ENCODE data around the gene AK5. TPM values are rescaled to one million over a fixed set of nuclear protein-coding genes. Genes with fewer than 3 reads are reported as not detected.

The AK5 gene
- total and polyA plus RNA-seq, 7 experiments from 2014 or later: 1.7 to 82.1 (median 56.5) TPM

DNA sequence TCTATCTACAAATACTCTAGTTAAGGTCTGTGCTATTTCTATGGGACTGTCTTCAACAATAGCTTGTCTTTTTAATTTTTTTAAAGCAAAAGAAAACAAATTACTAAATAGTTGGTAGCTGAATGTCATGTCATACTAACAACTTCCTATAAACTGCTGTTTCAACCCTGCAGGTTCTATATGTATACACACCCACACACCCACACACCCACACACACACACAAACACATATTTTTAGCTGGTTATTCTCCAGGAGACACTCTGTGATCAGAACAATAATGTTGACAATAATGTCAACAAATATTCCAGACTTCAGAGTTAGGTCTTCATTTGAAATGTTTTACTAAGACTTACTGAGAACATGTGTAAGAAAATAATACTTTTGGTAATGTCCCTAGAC is 66.7 kb downstream of the AK5 start:
- Mint-ChIP-seq H3K36me3 (peaks cover 0 to 61% (median 51%) of the 10 kb centered on the region in 5 donors), H3K4me3 (no peak overlapping the region)

DNA sequence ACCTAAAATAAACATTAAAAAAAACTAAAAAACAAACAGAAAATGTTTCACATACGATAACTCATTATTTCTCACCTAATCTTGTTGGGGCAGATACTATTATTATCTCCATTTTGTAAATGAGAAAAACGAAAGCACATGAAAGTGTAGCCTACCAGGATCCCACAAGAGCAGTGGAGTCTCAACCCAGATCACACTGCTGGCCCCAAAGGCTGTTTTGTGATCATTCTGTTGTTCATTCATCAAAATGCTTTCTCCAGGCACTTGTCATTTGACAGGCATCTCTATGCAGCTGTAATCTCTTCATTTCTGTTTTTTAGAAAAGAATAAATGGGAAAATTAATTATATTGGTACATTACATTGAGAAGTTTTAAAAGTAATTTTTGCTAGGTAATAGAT is 67.5 kb downstream of the AK5 start:
- H3K4me1 Mint-ChIP-seq: peaks cover 8 to 58% (median 30%) of the 10 kb centered on the region in 7 donors
- DNase-seq (no peak), ATAC-seq (no peak)
- peak overlapping the region in 1 of 9 donors; percentile 6 for H3K27ac Mint-ChIP-seq
- H3K9me3 ChIP-seq (ENCODE audit: control insufficient read depth in 2 of 3, low read length in 3 of 3): no peaks in the 10 kb centered on the region
- POLR2A ChIA-PET: no interaction called here
- H3K27me3 Mint-ChIP-seq: no peaks in the 10 kb centered on the region
- no peaks in the 10 kb centered on the region for H3K36me3 ChIP-seq (ENCODE audit: control insufficient read depth in 2 of 3, insufficient read depth in 3 of 3, low read length in 3 of 3)
- no peaks in the 10 kb centered on the region for H3K27me3 ChIP-seq (ENCODE audit: control insufficient read depth in 2 of 2, insufficient read depth in 2 of 2, low read length in 2 of 2)
- no peak overlapping the region for H3K4me3 Mint-ChIP-seq
- H3K9me3 Mint-ChIP-seq: peaks cover 0 to 7% (median 0%) of the 10 kb centered on the region in 11 donors
- H3K4me3 ChIP-seq (ENCODE audit: low read length): no peak overlapping the region
- peaks cover 0 to 4% of the 10 kb centered on the region in 2 donors for H3K4me1 ChIP-seq (ENCODE audit: control insufficient read depth in 2 of 2, insufficient read depth in 2 of 2, low read length in 2 of 2)
- intact Hi-C loops (cut with micrococcal nuclease): no loop called here
- peaks cover 0 to 65% (median 51%) of the 10 kb centered on the region in 5 donors for H3K36me3 Mint-ChIP-seq
- H3K27ac ChIP-seq (ENCODE audit: low read depth, low read length): no peak overlapping the region
- CTCF ChIA-PET: no interaction called here

More for the DNA sequence above, 66.7 kb downstream of the AK5 start:
- ChIA-PET POLR2A (interaction anchor here (1.2 kb wide), 1 partner anchor 8 kb away, joined by 3 read pairs; no protein-coding TSS in a partner anchor), CTCF (interaction anchor here (0.9 kb wide), 1 partner anchor 36 kb away, joined by 3 read pairs; no protein-coding TSS in a partner anchor)
- Histone ChIP-seq H3K4me1 (ENCODE audit: control insufficient read depth in 2 of 2, insufficient read depth in 2 of 2, low read length in 2 of 2) (peaks cover 0 to 4% of the 10 kb centered on the region in 2 donors), H3K9me3 (ENCODE audit: control insufficient read depth in 2 of 3, low read length in 3 of 3) (no peaks in the 10 kb centered on the region), H3K27me3 (ENCODE audit: control insufficient read depth in 2 of 2, insufficient read depth in 2 of 2, low read length in 2 of 2) (no peaks in the 10 kb centered on the region), H3K36me3 (ENCODE audit: control insufficient read depth in 2 of 3, insufficient read depth in 3 of 3, low read length in 3 of 3) (no peaks in the 10 kb centered on the region), H3K27ac (ENCODE audit: low read depth, low read length) (no peak overlapping the region), H3K4me3 (ENCODE audit: low read length) (no peak overlapping the region)
- ATAC-seq (no peak), DNase-seq (no peak)
- Mint-ChIP-seq H3K27me3 (no peaks in the 10 kb centered on the region), H3K4me1 (peaks cover 7 to 57% (median 30%) of the 10 kb centered on the region in 7 donors), H3K27ac (no peak overlapping the region), H3K9me3 (peaks cover 0 to 7% (median 0%) of the 10 kb centered on the region in 11 donors)
- intact Hi-C loops (cut with micrococcal nuclease): no loop called here

DNA sequence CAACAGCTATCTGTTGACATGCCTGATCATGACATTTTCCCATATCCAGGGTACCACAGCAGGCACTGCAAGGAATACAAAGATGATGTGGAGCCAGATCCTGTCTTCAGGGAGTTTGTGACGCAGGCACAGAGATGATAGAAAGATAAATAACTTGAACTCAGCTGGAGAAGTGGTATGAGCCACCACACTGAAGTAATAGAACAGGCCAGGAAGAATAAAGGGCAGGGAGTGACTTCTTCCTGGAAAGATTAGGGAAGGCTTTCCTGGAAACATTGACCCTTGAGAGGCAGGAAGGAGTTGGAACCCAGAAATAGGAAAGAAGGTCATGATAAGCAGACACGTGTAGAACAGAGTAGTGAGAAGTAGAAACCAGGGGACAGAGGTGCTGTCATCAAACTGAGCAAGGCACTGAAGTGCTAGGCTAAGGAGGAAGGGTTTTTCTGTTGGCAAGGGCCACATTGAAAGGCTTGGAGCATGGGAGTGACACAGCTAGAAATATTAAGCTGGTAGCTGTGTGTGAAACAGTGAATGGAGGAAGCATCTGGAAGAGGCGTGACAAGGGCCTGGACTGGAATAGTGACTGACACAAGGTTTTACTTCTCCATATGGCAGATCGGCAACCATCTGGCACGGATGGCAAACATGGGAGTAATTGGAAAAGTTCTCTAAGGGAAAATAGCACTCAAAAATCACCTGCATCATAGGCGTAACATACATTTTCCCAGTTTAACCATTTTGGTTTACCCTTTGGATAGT is 68.4 kb downstream of the AK5 start:
- intact Hi-C loops (cut with micrococcal nuclease): no loop called here
- Mint-ChIP-seq H3K27ac (peak overlapping the region in 4 of 9 donors; percentile 2 to 64 (median 13)), H3K4me1 (peaks cover 9 to 64% (median 34%) of the 10 kb centered on the region in 7 donors), H3K27me3 (no peaks in the 10 kb centered on the region), H3K4me3 (no peak overlapping the region), H3K36me3 (peaks cover 0 to 63% (median 46%) of the 10 kb centered on the region in 5 donors), H3K9me3 (peaks cover 0 to 7% (median 0%) of the 10 kb centered on the region in 11 donors)
- ChIA-PET POLR2A (no interaction called here), CTCF (no interaction called here)
- Histone ChIP-seq H3K27me3 (ENCODE audit: control insufficient read depth in 2 of 2, insufficient read depth in 2 of 2, low read length in 2 of 2) (no peaks in the 10 kb centered on the region), H3K4me1 (ENCODE audit: control insufficient read depth in 2 of 2, insufficient read depth in 2 of 2, low read length in 2 of 2) (peaks cover 0 to 4% of the 10 kb centered on the region in 2 donors), H3K36me3 (ENCODE audit: control insufficient read depth in 2 of 3, insufficient read depth in 3 of 3, low read length in 3 of 3) (no peaks in the 10 kb centered on the region), H3K4me3 (ENCODE audit: low read length) (no peak overlapping the region), H3K27ac (ENCODE audit: low read depth, low read length) (no peak overlapping the region), H3K9me3 (ENCODE audit: control insufficient read depth in 2 of 3, low read length in 3 of 3) (no peaks in the 10 kb centered on the region)
- ATAC-seq (peak; percentile 42), DNase-seq (no peak)

DNA sequence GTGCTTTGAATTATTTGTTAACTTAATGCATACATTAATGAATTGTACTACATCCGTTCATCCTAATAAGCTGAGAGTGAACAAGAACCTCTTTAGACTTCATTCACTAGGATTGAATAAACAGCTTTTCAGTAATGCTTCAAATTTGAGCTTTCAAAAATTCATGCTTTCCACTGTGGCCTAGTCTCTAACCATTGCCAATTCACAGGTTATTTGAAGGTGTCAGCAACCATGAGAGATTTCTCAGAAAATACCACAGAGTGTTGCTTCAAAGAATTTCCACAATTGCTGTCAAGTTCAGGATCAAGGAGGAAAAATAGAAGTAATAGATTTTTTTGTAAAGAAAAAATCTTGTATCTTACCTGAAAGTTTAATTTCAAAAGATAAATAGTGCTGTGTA is 72.7 kb downstream of the AK5 start:
- H3K4me1 ChIP-seq (ENCODE audit: control insufficient read depth in 2 of 2, insufficient read depth in 2 of 2, low read length in 2 of 2): no peaks in the 10 kb centered on the region
- Mint-ChIP-seq H3K4me3 (no peak overlapping the region), H3K36me3 (peaks cover 0 to 60% (median 37%) of the 10 kb centered on the region in 5 donors), H3K27me3 (no peaks in the 10 kb centered on the region), H3K27ac (peak overlapping the region in 6 of 9 donors; percentile 32 to 75 (median 57)), H3K9me3 (peaks cover 0 to 7% (median 0%) of the 10 kb centered on the region in 11 donors), H3K4me1 (peaks cover 6 to 51% (median 22%) of the 10 kb centered on the region in 7 donors)
- no peak overlapping the region for H3K27ac ChIP-seq (ENCODE audit: low read depth, low read length)
- POLR2A ChIA-PET: interaction anchor here (0.6 to 1.0 kb wide), 3 partner anchors 9 to 202 kb away, joined by 3 to 4 read pairs (median 3); no protein-coding TSS in a partner anchor
- no peak for DNase-seq
- H3K36me3 ChIP-seq (ENCODE audit: control insufficient read depth in 2 of 3, insufficient read depth in 3 of 3, low read length in 3 of 3): peaks cover 0 to 3% (median 0%) of the 10 kb centered on the region in 3 experiments
- no peaks in the 10 kb centered on the region for H3K27me3 ChIP-seq (ENCODE audit: control insufficient read depth in 2 of 2, insufficient read depth in 2 of 2, low read length in 2 of 2)
- intact Hi-C loops (cut with micrococcal nuclease): no loop called here
- H3K4me3 ChIP-seq (ENCODE audit: low read length): no peak overlapping the region
- CTCF ChIA-PET: no interaction called here
- no peaks in the 10 kb centered on the region for H3K9me3 ChIP-seq (ENCODE audit: control insufficient read depth in 2 of 3, low read length in 3 of 3)
- ATAC-seq: no peak

DNA sequence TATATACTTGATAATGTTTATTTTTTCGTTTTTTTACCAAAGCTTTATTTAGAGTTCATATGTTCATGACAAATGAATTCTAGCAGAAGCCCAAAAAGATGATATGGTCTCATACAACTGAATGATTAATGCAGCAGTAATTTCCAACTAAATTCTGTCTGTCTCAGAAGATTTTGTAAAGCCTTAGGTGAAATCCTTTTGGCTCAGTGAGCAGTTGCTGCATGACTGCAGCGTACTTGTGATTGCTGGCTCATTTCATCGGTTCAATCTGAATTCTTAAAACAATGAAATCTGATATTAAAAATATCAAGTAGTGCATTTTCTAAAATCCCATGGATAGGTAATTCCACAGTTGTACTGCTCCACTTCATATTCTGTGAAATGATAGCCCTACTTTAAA is 73.2 kb downstream of the AK5 start:
- Histone ChIP-seq H3K36me3 (ENCODE audit: control insufficient read depth in 2 of 3, insufficient read depth in 3 of 3, low read length in 3 of 3) (peaks cover 0 to 3% (median 0%) of the 10 kb centered on the region in 3 experiments), H3K4me1 (ENCODE audit: control insufficient read depth in 2 of 2, insufficient read depth in 2 of 2, low read length in 2 of 2) (no peaks in the 10 kb centered on the region), H3K4me3 (ENCODE audit: low read length) (no peak overlapping the region), H3K27me3 (ENCODE audit: control insufficient read depth in 2 of 2, insufficient read depth in 2 of 2, low read length in 2 of 2) (no peaks in the 10 kb centered on the region), H3K27ac (ENCODE audit: low read depth, low read length) (no peak overlapping the region), H3K9me3 (ENCODE audit: control insufficient read depth in 2 of 3, low read length in 3 of 3) (no peaks in the 10 kb centered on the region)
- Mint-ChIP-seq H3K27me3 (no peaks in the 10 kb centered on the region), H3K36me3 (peaks cover 0 to 60% (median 36%) of the 10 kb centered on the region in 5 donors), H3K4me3 (no peak overlapping the region), H3K9me3 (peaks cover 0 to 6% (median 0%) of the 10 kb centered on the region in 11 donors), H3K27ac (peak overlapping the region in 1 of 9 donors; percentile 32), H3K4me1 (peaks cover 4 to 51% (median 27%) of the 10 kb centered on the region in 7 donors)
- no peak for DNase-seq
- no peak for ATAC-seq
- CTCF ChIA-PET: no interaction called here
- intact Hi-C loops (cut with micrococcal nuclease): no loop called here
- POLR2A ChIA-PET: interaction anchor here (0.6 to 1.0 kb wide), 2 partner anchors 20 to 202 kb away, joined by 3 to 4 read pairs; no protein-coding TSS in a partner anchor

DNA sequence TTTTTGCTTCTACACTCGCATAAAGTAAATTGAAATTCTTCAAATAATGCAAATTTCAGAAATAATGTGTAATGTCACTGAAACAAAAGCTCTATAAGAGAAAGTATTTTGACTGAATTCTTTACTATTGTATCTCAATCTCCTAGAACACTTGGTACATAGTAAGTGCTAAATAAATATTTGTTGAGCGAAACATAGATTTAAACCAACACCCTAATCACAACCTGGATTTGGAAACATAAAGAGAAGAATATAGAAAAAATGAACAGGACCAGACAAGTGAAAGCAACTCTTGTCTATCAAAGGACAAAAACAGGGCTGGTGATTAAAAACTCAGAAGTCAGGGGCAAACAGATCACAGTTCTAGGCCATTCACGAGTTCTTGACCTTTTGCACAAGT is 74.3 kb downstream of the AK5 start:
- CTCF ChIA-PET: interaction anchor here (0.6 kb wide), 1 partner anchor 694 kb away, joined by 9 read pairs; no protein-coding TSS in a partner anchor
- H3K9me3 ChIP-seq (ENCODE audit: control insufficient read depth in 2 of 3, low read length in 3 of 3): no peaks in the 10 kb centered on the region
- POLR2A ChIA-PET: interaction anchor here (0.7 to 1.0 kb wide), 2 partner anchors 8 to 39 kb away, joined by 3 read pairs; no protein-coding TSS in a partner anchor
- no peaks in the 10 kb centered on the region for H3K4me1 ChIP-seq (ENCODE audit: control insufficient read depth in 2 of 2, insufficient read depth in 2 of 2, low read length in 2 of 2)
- H3K27me3 ChIP-seq (ENCODE audit: control insufficient read depth in 2 of 2, insufficient read depth in 2 of 2, low read length in 2 of 2): no peaks in the 10 kb centered on the region
- H3K9me3 Mint-ChIP-seq: peaks cover 0 to 7% (median 0%) of the 10 kb centered on the region in 11 donors
- no peaks in the 10 kb centered on the region for H3K27me3 Mint-ChIP-seq
- H3K27ac Mint-ChIP-seq: no peak overlapping the region
- intact Hi-C loops (cut with micrococcal nuclease): no loop called here
- H3K4me3 Mint-ChIP-seq: no peak overlapping the region
- DNase-seq: no peak
- H3K4me1 Mint-ChIP-seq: peaks cover 3 to 55% (median 33%) of the 10 kb centered on the region in 7 donors
- H3K4me3 ChIP-seq (ENCODE audit: low read length): no peak overlapping the region
- peaks cover 0 to 3% (median 0%) of the 10 kb centered on the region in 3 experiments for H3K36me3 ChIP-seq (ENCODE audit: control insufficient read depth in 2 of 3, insufficient read depth in 3 of 3, low read length in 3 of 3)
- ATAC-seq: no peak
- no peak overlapping the region for H3K27ac ChIP-seq (ENCODE audit: low read depth, low read length)
- H3K36me3 Mint-ChIP-seq: peaks cover 0 to 60% (median 38%) of the 10 kb centered on the region in 5 donors
